GM12873 (cell line): ENCODE data around the gene MTA1.
A peak's percentile ranks its signal among the peaks of the same experiment; 100 is the strongest.

Experiments
- TF ChIP-seq, protein P1 (sequence below): IDR thresholded peaks from 2 replicates; pipeline ENCODE4 v1.5.1; 2012; ENCODE audit warnings: low read depth, mild to moderate bottlenecking, moderate library complexity, low read length, control low read depth; ENCODE audit not compliant: insufficient read depth; ENCODE audit errors: missing control alignments

Gene MTA1

GRCh38 chr14:105444859-105445258 is 25.2 kb downstream of the MTA1 start:
- TF ChIP-seq, protein P1, sequence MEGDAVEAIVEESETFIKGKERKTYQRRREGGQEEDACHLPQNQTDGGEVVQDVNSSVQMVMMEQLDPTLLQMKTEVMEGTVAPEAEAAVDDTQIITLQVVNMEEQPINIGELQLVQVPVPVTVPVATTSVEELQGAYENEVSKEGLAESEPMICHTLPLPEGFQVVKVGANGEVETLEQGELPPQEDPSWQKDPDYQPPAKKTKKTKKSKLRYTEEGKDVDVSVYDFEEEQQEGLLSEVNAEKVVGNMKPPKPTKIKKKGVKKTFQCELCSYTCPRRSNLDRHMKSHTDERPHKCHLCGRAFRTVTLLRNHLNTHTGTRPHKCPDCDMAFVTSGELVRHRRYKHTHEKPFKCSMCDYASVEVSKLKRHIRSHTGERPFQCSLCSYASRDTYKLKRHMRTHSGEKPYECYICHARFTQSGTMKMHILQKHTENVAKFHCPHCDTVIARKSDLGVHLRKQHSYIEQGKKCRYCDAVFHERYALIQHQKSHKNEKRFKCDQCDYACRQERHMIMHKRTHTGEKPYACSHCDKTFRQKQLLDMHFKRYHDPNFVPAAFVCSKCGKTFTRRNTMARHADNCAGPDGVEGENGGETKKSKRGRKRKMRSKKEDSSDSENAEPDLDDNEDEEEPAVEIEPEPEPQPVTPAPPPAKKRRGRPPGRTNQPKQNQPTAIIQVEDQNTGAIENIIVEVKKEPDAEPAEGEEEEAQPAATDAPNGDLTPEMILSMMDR = no peak

GRCh38 chr14:105445290-105445689 is 25.7 kb downstream of the MTA1 start:
- TF ChIP-seq, protein P1 = no peak

DNA sequence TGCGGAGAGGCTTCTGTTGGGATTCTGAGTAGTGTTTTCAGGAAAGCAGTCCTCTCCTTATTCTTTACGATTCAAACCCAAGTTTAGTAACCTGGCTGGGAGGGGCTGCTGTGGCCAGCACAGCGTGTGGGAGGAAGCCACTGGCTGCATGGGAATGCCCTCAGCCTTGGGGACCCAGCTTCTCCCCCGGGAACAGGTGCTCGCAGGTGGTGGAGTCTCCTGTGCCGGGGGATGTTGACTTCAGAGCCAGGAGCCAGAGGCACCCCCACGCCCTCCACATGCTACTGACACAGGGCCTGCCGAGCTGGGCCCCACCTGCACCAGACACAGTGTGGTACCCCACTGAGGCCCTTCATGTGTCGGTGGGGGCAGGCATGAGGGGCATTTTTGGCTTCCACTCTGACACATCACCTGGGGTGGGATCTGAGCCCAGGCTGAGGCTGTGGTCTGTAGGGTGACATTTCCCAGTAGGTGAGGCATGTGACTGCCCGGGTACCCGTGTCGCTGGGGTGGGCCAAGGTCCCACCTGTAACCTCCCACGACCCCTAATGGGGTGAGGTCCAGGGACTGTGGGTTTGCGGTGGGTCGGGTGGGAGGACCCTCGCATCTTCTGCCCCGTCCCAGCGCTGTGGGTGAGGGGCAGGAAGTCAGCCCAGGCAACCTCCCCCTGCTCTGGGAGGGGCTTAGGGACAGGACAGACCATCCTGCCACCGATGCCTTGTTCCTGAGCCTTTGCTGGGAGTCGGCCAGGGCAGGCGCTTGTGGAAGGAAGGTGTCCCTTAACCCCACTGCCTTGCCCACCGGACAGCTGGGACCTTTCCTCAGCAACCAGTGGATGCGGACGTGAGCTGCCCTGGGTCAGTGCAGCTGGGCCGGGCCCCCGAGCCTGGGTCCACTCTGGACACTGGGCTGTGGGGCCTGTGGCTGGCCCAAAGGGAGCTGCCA is 26.5 kb downstream of the MTA1 start:
- TF ChIP-seq, protein P1 = no peak

- TF ChIP-seq, protein P1 = no peak
Measured at GRCh38 chr14:105446971-105447370, 27.3 kb downstream of the MTA1 start.

DNA sequence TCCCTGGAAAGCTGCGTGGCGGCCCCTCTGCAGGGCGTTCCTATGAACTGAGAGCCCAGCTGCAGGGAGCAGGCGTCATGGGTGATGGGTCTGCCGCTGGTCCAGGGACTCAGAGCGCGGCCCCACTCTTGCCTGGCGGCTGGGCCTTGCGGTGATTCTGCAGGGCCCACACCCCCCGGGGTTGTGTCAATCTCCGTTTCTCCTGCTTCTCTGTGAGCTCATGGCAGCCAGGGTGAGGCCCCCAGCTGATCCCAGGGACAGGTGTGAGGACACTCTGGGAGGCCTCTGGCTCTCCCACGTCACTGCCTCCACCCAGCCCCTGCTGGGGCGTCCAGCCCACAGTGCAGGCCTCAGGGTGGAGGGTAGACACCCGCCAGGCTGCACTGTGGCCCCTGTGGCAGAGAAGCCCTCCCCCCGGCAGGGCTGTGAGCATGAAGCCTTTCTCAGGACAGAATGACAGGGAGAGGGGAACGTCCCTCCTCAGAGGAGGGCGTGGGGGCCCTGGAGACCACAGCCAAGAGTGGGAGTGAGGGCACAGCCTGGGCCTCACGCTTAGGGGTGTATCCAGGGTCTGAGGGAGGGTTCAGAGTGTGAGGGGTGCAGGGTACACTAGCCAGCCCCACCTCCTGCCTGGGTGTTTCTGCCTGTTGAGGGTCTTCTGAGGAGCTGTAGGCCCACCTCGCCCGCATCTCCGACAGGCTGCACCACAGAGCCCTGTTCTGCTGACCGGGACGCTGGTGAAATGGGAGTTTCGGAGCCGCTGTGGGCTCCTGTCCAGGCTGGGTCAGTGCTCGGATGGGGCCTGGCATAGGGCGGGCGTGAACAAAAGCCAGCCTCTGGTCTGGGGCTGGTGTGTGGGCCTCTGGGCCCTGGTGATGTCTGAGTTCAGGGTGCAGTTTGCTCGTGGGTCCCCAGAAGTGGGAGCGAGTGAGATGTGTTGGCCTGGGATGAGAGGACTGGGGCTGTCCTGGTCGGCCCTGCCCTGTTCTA is 28.3 kb downstream of the MTA1 start:
- TF ChIP-seq, protein P1 = no peak

DNA sequence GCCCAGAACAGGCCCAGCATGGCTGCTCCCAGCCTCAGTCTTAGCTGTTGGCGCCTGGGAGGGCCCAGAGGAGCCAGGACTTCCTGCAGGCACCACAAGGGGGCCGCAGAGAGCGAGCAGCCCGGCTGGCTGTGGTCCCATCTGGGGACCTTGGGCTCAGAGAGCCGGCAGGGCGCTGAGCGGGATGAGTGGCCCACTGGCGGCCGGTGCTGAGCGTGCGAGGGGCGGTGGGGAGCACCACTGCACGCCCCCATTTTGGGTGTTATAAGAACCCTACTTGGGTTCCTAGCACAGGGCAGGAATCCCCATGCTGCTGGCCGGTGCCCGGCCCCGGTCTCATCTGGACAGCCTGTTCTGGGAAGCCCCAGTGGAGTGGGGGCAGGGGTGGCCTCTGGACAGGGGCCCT is 29.1 kb downstream of the MTA1 start:
- TF ChIP-seq, protein P1 = peak; percentile 82
